SIG-M5 (cell line): Measurements from ENCODE around the gene C20orf144.

Experiments used
- DNase-seq: peaks from one replicate; lab custom pipeline; 2025; lab: John Stamatoyannopoulos, UW

Gene C20orf144

GRCh38 chr20:33676652-33677645 lies 14.8 kb downstream of the C20orf144 start:
- DNase-seq, result no peak

GRCh38 chr20:33677991-33678702 lies 16.0 kb downstream of the C20orf144 start:
- DNase-seq, result no peak

- DNase-seq, result no peak
These were observed 17.8 kb downstream of the C20orf144 start for GRCh38 chr20:33679758-33680485.

GRCh38 chr20:33680686-33681085 lies 18.6 kb downstream of the C20orf144 start:
- DNase-seq, result no peak

- no peak for DNase-seq
These were observed 19.2 kb downstream of the C20orf144 start for GRCh38 chr20:33681288-33681687.

- no peak for DNase-seq
These were observed 19.7 kb downstream of the C20orf144 start for GRCh38 chr20:33681728-33682353.

GRCh38 chr20:33684533-33685327 lies 22.6 kb downstream of the C20orf144 start:
- no peak for DNase-seq

- DNase-seq, result no peak
These were observed 23.4 kb downstream of the C20orf144 start for GRCh38 chr20:33685328-33686099.

GRCh38 chr20:33686100-33686983 lies 24.2 kb downstream of the C20orf144 start, which contains the start of gene E2F1:
Gene E2F1, minus strand, starts transcription at chr20:33686385. Its CDS starts 121 bp downstream, at chr20:33686264.
- peak; percentile 47 for DNase-seq

GRCh38 chr20:33686984-33687366 lies 24.8 kb downstream of the C20orf144 start:
- no peak for DNase-seq

GRCh38 chr20:33687370-33687915 lies 25.3 kb downstream of the C20orf144 start:
- peak; percentile 84 for DNase-seq

- no peak for DNase-seq
These were observed 26.1 kb downstream of the C20orf144 start for GRCh38 chr20:33687993-33688937.

- DNase-seq, result no peak
These were observed 26.9 kb downstream of the C20orf144 start for GRCh38 chr20:33688938-33689424.

GRCh38 chr20:33689493-33689892 lies 27.4 kb downstream of the C20orf144 start:
- no peak for DNase-seq

GRCh38 chr20:33689973-33690372 lies 27.8 kb downstream of the C20orf144 start:
- peak; percentile 42 for DNase-seq

GRCh38 chr20:33693289-33693688 lies 31.2 kb downstream of the C20orf144 start:
- DNase-seq, result no peak
